DMS53 (cell line): ENCODE measurements around the gene PROZ.
A peak's percentile ranks its signal among the peaks of the same experiment; 100 is the strongest.
"Not testable (repeated sequence)": the region's sequence is repeated elsewhere in the genome, so short reads cannot be mapped to it uniquely, and the experiment has no call there.

ENCODE experiments used
- DNase-seq: peaks from one replicate; lab custom pipeline; 2025; lab: John Stamatoyannopoulos, UW

PROZ gene

GRCh38 chr13:113155201-113155600, 3.2 kb upstream of the PROZ start:
- no peak for DNase-seq

- DNase-seq: no peak
These were observed 2.3 kb upstream of the PROZ start for GRCh38 chr13:113155982-113156655.

GRCh38 chr13:113157206-113157928, 1.1 kb upstream of the PROZ start:
- DNase-seq: no peak

- DNase-seq: no peak
These were observed 498 bp downstream of the PROZ start for GRCh38 chr13:113158946-113159345.

- no peak for DNase-seq
These were observed 1.3 kb downstream of the PROZ start for GRCh38 chr13:113159701-113160100.

GRCh38 chr13:113160983-113161382, 2.5 kb downstream of the PROZ start:
- DNase-seq: no peak

GRCh38 chr13:113161433-113161832, 3.0 kb downstream of the PROZ start:
- no peak for DNase-seq

- DNase-seq: not testable (repeated sequence)
These were observed 3.5 kb downstream of the PROZ start for GRCh38 chr13:113161975-113162374.

GRCh38 chr13:113162783-113163685, 4.6 kb downstream of the PROZ start:
- peak; percentile 24 for DNase-seq

GRCh38 chr13:113164492-113164891, 6.0 kb downstream of the PROZ start:
- DNase-seq: no peak

GRCh38 chr13:113166266-113166665, 7.8 kb downstream of the PROZ start:
- DNase-seq: no peak

- no peak for DNase-seq
These were observed 8.2 kb downstream of the PROZ start for GRCh38 chr13:113166681-113167080.

- no peak for DNase-seq
These were observed 8.7 kb downstream of the PROZ start for GRCh38 chr13:113167155-113167554.

GRCh38 chr13:113167575-113167974, 9.1 kb downstream of the PROZ start:
- DNase-seq: no peak

GRCh38 chr13:113168211-113168610, 9.8 kb downstream of the PROZ start:
- DNase-seq: no peak

GRCh38 chr13:113169277-113170272, 11.1 kb downstream of the PROZ start:
- DNase-seq: peak; percentile 66

- DNase-seq: peak; percentile 24
These were observed 12.1 kb downstream of the PROZ start for GRCh38 chr13:113170511-113170910.

GRCh38 chr13:113171250-113172125, 13.0 kb downstream of the PROZ start:
- DNase-seq: no peak

GRCh38 chr13:113172419-113172926, 14.0 kb downstream of the PROZ start:
- DNase-seq: no peak

GRCh38 chr13:113176280-113176679, 17.8 kb downstream of the PROZ start:
- no peak for DNase-seq
